HCT116 (cell line): ENCODE data around the gene NOXO1. TPM values are rescaled to one million over a fixed set of nuclear protein-coding genes. Genes with fewer than 3 reads are reported as not detected.

Experiments used
- ATAC-seq: fragments of 200-7000 bp; cut with Tn5 transposase; 2 replicates; pipeline ENCODE4 v1.9.1; 2020; ENCODE audit warnings: mild to moderate bottlenecking, moderate library complexity
- BruUV-seq: library from RNA; stranded (reverse); fragments of 400-500 nt; replicated peaks from 2 replicates; lab custom pipeline; 2021; lab: Mats Ljungman, UMichigan
- CTCF ChIA-PET: fragments of 300-600 bp; sonication (Branson Sonifier 250); formaldehyde crosslinking; loops from one replicate; lab custom pipeline; 2021; ENCODE audit warnings: antibody characterized with exemption; lab: Charles Lee
- POLR2A ChIA-PET: fragments of 300-600, 350-600 bp; sonication (Branson Sonifier 250); formaldehyde crosslinking; loops from one replicate; lab custom pipeline; 2021; ENCODE audit warnings: antibody characterized with exemption; lab: Charles Lee
- RAD21 ChIA-PET, 2 experiments: fragments of 300-600 bp; sonication (Branson Sonifier 250); formaldehyde crosslinking; loops; one replicate each; lab custom pipeline; 2023; ENCODE audit warnings: low total read pairs in 2 of 2; ENCODE audit not compliant: uncharacterized antibody in 2 of 2, unreplicated experiment in 2 of 2, low non-redundant PET in 1 of 2; lab: Charles Lee
- DNase-seq: peaks from one replicate; pipeline ENCODE4 v3.0.0-alpha.2; 2010; ENCODE audit warnings: low read depth, low spot score
- H2AFZ ChIP-seq: fragments of 200-600 bp; shearing (Covaris generic), sonication (generic); 2 replicates; pipeline ENCODE4 v1.6.1; 2017; ENCODE audit warnings: low read depth, mixed run types, mixed read lengths, antibody characterized with exemption, low read length; ENCODE audit not compliant: poor library complexity, severe bottlenecking
- H3K27ac ChIP-seq: 2 replicates; pipeline ENCODE4 v1.5.1; 2012; ENCODE audit warnings: low read depth, low read length
- H3K27me3 ChIP-seq: fragments of 200-600 bp; sonication (generic); 2 replicates; pipeline ENCODE4 v1.6.1; 2016; ENCODE audit warnings: mixed run types, low read length, mixed read lengths; ENCODE audit not compliant: insufficient read depth
- H3K36me3 ChIP-seq, 2 experiments: fragments of 200-500 bp in 1 of 2; fragments of 200-600 bp in 1 of 2; sonication (Bioruptor generic) in 1 of 2; sonication (generic) in 1 of 2; 2 replicates each; pipeline versions ENCODE4 v1.5.1 to v1.6.1; 2014 to 2016; ENCODE audit warnings: low read length in 2 of 2, inconsistent platforms in 1 of 2, mixed read lengths in 1 of 2, mixed run types in 1 of 2; ENCODE audit not compliant: insufficient read depth in 2 of 2, control insufficient read depth in 1 of 2
- H3K4me1 ChIP-seq, 2 experiments: fragments of 200-600 bp in 1 of 2; sonication (generic) in 1 of 2; 2 replicates each; pipeline versions ENCODE4 v1.5.1 to v1.6.1; 2012 to 2017; ENCODE audit warnings: low read length in 2 of 2, inconsistent platforms in 1 of 2, mild to moderate bottlenecking in 1 of 2, mixed read lengths in 1 of 2, mixed run types in 1 of 2, moderate library complexity in 1 of 2; ENCODE audit not compliant: insufficient read depth in 2 of 2, control insufficient read depth in 1 of 2
- H3K4me2 ChIP-seq: fragments of 200-600 bp; sonication (generic); 2 replicates; pipeline ENCODE4 v1.6.1; 2017; ENCODE audit warnings: mixed run types, low read length, mixed read lengths
- H3K4me3 ChIP-seq, 2 experiments: fragments of 200-600 bp in 1 of 2; sonication (generic) in 1 of 2; replicated peaks in 1 of 2; 2 replicates each; pipeline ENCODE4 v1.5.1; 2011 to 2016; ENCODE audit warnings: low read length in 2 of 2, control low read depth in 1 of 2, low read depth in 1 of 2, mild to moderate bottlenecking in 1 of 2, mixed read lengths in 1 of 2, mixed run types in 1 of 2
- H3K79me2 ChIP-seq: fragments of 200-600 bp; sonication (generic); 2 replicates; pipeline ENCODE4 v1.6.1; 2017; ENCODE audit warnings: mild to moderate bottlenecking, mixed run types, low read length, moderate library complexity, mixed read lengths; ENCODE audit not compliant: insufficient read depth
- H3K9ac ChIP-seq: fragments of 200-600 bp; sonication (generic); 2 replicates; pipeline ENCODE4 v1.6.1; 2016; ENCODE audit warnings: low read length, mixed read lengths
- H3K9me2 ChIP-seq: fragments of 200-600 bp; sonication (generic), shearing (Covaris generic); 2 replicates; pipeline ENCODE4 v1.6.1; 2017; ENCODE audit warnings: mixed run types, mild to moderate bottlenecking, moderate library complexity; ENCODE audit not compliant: insufficient read depth
- H3K9me3 ChIP-seq, 2 experiments: fragments of 200-500 bp in 1 of 2; fragments of 200-600 bp in 1 of 2; sonication (Bioruptor generic) in 1 of 2; sonication (generic) in 1 of 2; 2 replicates each; pipeline ENCODE4 v1.6.1; 2014 to 2017; ENCODE audit warnings: low read length in 2 of 2, mixed read lengths in 2 of 2, inconsistent platforms in 1 of 2, low read depth in 1 of 2, mild to moderate bottlenecking in 1 of 2, mixed run types in 1 of 2, moderate library complexity in 1 of 2; ENCODE audit not compliant: control insufficient read depth in 1 of 2, insufficient read depth in 1 of 2
- H4K20me1 ChIP-seq: fragments of 200-600 bp; sonication (generic), shearing (Covaris generic); 2 replicates; pipeline ENCODE4 v1.6.1; 2017; ENCODE audit warnings: mixed run types, mild to moderate bottlenecking, moderate library complexity; ENCODE audit not compliant: insufficient read depth
- CEBPB ChIP-seq: IDR thresholded peaks from 2 replicates; pipeline ENCODE4 v1.6.1; 2012; ENCODE audit warnings: low read depth
- EZH2phosphoT487 ChIP-seq: fragments of 200-600 bp; IDR thresholded peaks from 2 replicates; pipeline ENCODE4 v1.6.1; 2018; ENCODE audit warnings: antibody characterized with exemption, borderline replicate concordance
- FOSL1 ChIP-seq: IDR thresholded peaks from 2 replicates; pipeline ENCODE4 v1.6.1; 2012; ENCODE audit warnings: low read depth
- JUND ChIP-seq: IDR thresholded peaks from 2 replicates; pipeline ENCODE4 v1.6.1; 2012
- MAX ChIP-seq: IDR thresholded peaks from 2 replicates; pipeline ENCODE4 v1.6.1; 2012
- POLR2A ChIP-seq: IDR thresholded peaks from 2 replicates; pipeline ENCODE4 v1.7.0; 2011; ENCODE audit warnings: borderline replicate concordance; ENCODE audit not compliant: insufficient read depth, insufficient read length; ENCODE audit errors: extremely low read depth
- POLR2AphosphoS5 ChIP-seq: IDR thresholded peaks from 2 replicates; pipeline ENCODE4 v1.6.1; 2011; ENCODE audit warnings: mild to moderate bottlenecking, low read depth, low read length, moderate library complexity
- RAD21 ChIP-seq: IDR thresholded peaks from 2 replicates; pipeline ENCODE4 v1.6.1; 2012; ENCODE audit warnings: low read depth, mild to moderate bottlenecking
- TCF7L2 ChIP-seq: IDR thresholded peaks from 2 replicates; pipeline ENCODE4 v1.7.0; 2011; ENCODE audit warnings: borderline replicate concordance, inconsistent platforms; ENCODE audit not compliant: insufficient read depth, insufficient read length; ENCODE audit errors: extremely low read depth
- ZFX ChIP-seq: fragments of 450-650 bp; IDR thresholded peaks from 2 replicates; pipeline ENCODE4 v1.6.1; 2017
- intact Hi-C: fragments of 100-400 bp; cut with micrococcal nuclease; formaldehyde crosslinking; loops from 2 replicates; pipeline ENCODE4 v1.10.0; 2022
- total RNA-seq: library from RNA; stranded (reverse); gene quantifications from one replicate; pipeline ENCODE4 v1.2.1, GENCODE V29; 2021; ENCODE audit not compliant: unreplicated experiment

Gene NOXO1
- total RNA-seq, 1 experiment from 2014 or later: 10.0 TPM

DNA sequence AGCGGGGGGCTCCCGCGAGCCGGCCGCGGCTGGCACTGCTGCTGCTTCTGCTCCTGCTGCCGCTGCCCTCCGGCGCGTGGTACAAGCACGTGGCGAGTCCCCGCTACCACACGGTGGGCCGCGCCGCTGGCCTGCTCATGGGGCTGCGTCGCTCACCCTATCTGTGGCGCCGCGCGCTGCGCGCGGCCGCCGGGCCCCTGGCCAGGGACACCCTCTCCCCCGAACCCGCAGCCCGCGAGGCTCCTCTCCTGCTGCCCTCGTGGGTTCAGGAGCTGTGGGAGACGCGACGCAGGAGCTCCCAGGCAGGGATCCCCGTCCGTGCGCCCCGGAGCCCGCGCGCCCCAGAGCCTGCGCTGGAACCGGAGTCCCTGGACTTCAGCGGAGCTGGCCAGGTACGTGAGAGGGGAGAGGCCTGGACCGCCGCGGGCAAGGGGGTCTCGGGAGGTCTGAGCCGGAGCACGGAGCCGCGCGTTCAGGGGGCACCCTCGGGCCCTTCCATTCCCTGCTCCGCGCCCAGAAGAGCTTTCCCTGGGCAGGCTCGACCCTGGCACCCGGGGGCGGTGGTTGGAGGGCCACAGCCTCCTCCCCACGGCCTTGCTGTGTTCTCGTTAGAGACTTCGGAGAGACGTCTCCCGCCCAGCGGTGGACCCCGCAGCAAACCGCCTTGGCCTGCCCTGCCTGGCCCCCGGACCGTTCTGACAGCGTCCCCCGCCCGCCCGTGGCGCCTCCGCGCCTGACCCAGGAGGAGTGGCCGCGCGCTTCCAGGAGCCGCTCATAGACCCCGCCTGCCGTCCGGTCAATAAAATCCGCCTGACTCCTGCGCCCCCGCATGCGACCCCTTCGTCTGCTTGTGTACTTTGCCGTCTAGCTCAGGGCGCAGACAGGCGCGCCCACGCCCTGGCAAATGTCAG is 38.9 kb upstream of the NOXO1 start:
- peak; percentile 89 for TF ChIP-seq ZFX
- TF ChIP-seq POLR2AphosphoS5: no peak
- TF ChIP-seq, all 23 proteins: peak for 1
- POLR2A ChIA-PET: interaction anchor here (0.8 to 2.2 kb wide), 5 partner anchors 12 to 135 kb away, joined by 3 to 4 read pairs (median 3); partner anchors contain the start of genes RPS2 and TRAF7
- Histone ChIP-seq H4K20me1 (no peaks in the 10 kb centered on the region), H3K4me1 (peaks cover 38 to 62% of the 10 kb centered on the region in 2 experiments), H3K9me3 (no peaks in the 10 kb centered on the region), H3K9me2 (no peaks in the 10 kb centered on the region), H3K27ac (peak overlapping the region; percentile 93), H3K36me3 (no peaks in the 10 kb centered on the region), H3K79me2 (peaks cover 16% of the 10 kb centered on the region; the same call in 1 of the 2 replicates), H3K4me2 (peak overlapping the region; percentile 94), H3K4me3 (peak overlapping the region; percentile 63 to 75), H3K9ac (peak overlapping the region; percentile 87), H3K27me3 (no peaks in the 10 kb centered on the region), H2AFZ (no peak overlapping the region)
- no peak for DNase-seq
- RAD21 ChIA-PET: interaction anchor here in 1 of 2 experiments (0.6 kb wide), 1 partner anchor 118 kb away, joined by 5 read pairs; no protein-coding TSS in a partner anchor
- ATAC-seq: peak; percentile 14
- CTCF ChIA-PET: interaction anchor here (0.6 to 1.5 kb wide), 4 partner anchors 16 to 121 kb away, joined by 3 to 6 read pairs (median 4); no protein-coding TSS in a partner anchor
- intact Hi-C loops: loop anchor here (10.0 kb wide), 1 partner anchor 235 kb away; the partner anchor contains the start of gene ECI1
- TSS peak; percentile 48 for BruUV-seq

- intact Hi-C loops: no loop called here
- peak; percentile 79 for TF ChIP-seq POLR2A
- TF ChIP-seq FOSL1: no peak
- no peak for TF ChIP-seq TCF7L2
- TF ChIP-seq POLR2AphosphoS5: peak; percentile 82
- no peak for TF ChIP-seq EZH2phosphoT487
- no peak for TF ChIP-seq RAD21
- TF ChIP-seq JUND: no peak
- TF ChIP-seq MAX: no peak
- TF ChIP-seq CEBPB: no peak
- no peak within 1 kb of the TSS for H2AFZ ChIP-seq
Measured at GRCh38 chr16:2019518-2019920, 38.2 kb upstream of the NOXO1 start, which contains the start of gene NPW. Gene NPW, plus strand, starts transcription at chr16:2019785.

More at GRCh38 chr16:2019518-2019920, 38.2 kb upstream of the NOXO1 start, which contains the start of gene NPW:
- no peaks in the 10 kb centered on the region for H3K9me2 ChIP-seq
- peak within 1 kb of the TSS; percentile 63 to 75 for H3K4me3 ChIP-seq
- H3K79me2 ChIP-seq: peaks cover 16% of the 10 kb centered on the region; the same call in 1 of the 2 replicates
- no peaks in the 10 kb centered on the region for H4K20me1 ChIP-seq
- H3K36me3 ChIP-seq: no peaks in the 10 kb centered on the region
- ChIA-PET POLR2A (interaction anchor here (0.8 to 2.2 kb wide), 5 partner anchors 11 to 136 kb away, joined by 3 to 4 read pairs (median 3); partner anchors contain the start of genes RPS2 and TRAF7), CTCF (interaction anchor here (0.6 to 1.5 kb wide), 2 partner anchors 15 to 121 kb away, joined by 3 to 6 read pairs; no protein-coding TSS in a partner anchor), RAD21 (interaction anchor here in 1 of 2 experiments (0.6 kb wide), 1 partner anchor 119 kb away, joined by 5 read pairs; no protein-coding TSS in a partner anchor)
- ATAC-seq (peak; percentile 52), DNase-seq (no peak)
- peaks cover 43 to 67% of the 10 kb centered on the region in 2 experiments for H3K4me1 ChIP-seq
- H3K27me3 ChIP-seq: no peaks in the 10 kb centered on the region
- H3K4me2 ChIP-seq: peak within 1 kb of the TSS; percentile 94
- BruUV-seq: no TSS peak
- peak within 1 kb of the TSS; percentile 87 for H3K9ac ChIP-seq
- peak within 1 kb of the TSS; percentile 93 for H3K27ac ChIP-seq
- no peaks in the 10 kb centered on the region for H3K9me3 ChIP-seq
